ENCODE data around the gene DICER1. TPM values are rescaled to one million over a fixed set of nuclear protein-coding genes. Genes with fewer than 3 reads are reported as not detected.

Gene DICER1
- total and polyA plus RNA-seq, 2 experiments from 2014 or later = 20.0 to 111 TPM

DNA sequence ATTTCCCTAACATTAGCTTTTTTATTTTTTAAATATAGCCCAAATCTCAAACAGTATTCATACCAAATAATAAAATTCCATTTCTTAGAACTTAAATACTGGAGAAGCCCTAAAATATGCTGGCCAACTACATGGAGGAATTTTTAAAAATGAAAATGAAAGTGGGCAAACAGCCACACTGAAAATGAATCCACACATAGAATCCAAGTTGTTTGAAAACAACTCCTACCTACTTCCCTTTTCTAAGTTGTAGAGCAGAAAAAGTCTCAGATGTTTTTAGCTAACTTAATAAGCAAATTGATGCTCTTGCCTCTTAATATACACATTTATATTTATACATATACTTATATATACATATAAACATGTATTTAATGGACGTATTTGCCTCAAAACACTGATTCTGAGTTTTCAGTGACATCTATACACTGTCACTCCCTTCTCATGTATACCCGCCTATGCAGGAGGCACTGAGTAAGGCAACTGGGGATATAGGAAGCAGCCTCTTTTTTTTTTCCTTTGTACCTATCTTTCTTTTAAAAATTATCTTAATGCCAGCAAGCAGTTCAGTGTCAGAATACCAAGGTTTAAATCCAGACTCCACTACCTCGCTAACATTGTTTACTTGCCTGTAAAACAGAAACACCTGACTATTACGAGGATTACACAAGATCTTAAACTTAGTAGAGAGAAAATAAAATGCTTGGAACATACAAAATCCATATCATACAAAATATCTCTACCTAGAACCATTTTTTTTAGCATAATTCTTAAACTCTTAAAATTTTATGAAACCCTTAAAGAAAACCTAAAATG, 13.3 kb downstream of the DICER1 start:
- H3K36me3 ChIP-seq (replicated peaks; ENCODE audit: insufficient read depth, low read depth) = no peaks in the 10 kb centered on the region
- peaks cover 5% of the 10 kb centered on the region for H3K9me3 ChIP-seq (ENCODE audit: low read depth)
- DNase-seq (ENCODE audit: low spot score) = no peak
- H3K27me3 ChIP-seq = no peaks in the 10 kb centered on the region
- H3K4me3 ChIP-seq = no peak overlapping the region
- H3K27ac ChIP-seq = no peak overlapping the region
- TF ChIP-seq, protein P1, sequence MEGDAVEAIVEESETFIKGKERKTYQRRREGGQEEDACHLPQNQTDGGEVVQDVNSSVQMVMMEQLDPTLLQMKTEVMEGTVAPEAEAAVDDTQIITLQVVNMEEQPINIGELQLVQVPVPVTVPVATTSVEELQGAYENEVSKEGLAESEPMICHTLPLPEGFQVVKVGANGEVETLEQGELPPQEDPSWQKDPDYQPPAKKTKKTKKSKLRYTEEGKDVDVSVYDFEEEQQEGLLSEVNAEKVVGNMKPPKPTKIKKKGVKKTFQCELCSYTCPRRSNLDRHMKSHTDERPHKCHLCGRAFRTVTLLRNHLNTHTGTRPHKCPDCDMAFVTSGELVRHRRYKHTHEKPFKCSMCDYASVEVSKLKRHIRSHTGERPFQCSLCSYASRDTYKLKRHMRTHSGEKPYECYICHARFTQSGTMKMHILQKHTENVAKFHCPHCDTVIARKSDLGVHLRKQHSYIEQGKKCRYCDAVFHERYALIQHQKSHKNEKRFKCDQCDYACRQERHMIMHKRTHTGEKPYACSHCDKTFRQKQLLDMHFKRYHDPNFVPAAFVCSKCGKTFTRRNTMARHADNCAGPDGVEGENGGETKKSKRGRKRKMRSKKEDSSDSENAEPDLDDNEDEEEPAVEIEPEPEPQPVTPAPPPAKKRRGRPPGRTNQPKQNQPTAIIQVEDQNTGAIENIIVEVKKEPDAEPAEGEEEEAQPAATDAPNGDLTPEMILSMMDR (IDR thresholded peaks at IDR 0.05; ENCODE audit: poor library complexity) = no peak
- TF ChIP-seq EZH2phosphoT487 (IDR thresholded peaks at IDR 0.05; ENCODE audit: low read depth, severe bottlenecking, unreplicated experiment) = no peak
- no peak for TF ChIP-seq EZH2 (IDR thresholded peaks at IDR 0.05; ENCODE audit: borderline replicate concordance)
- H2AFZ ChIP-seq = no peak overlapping the region
- H4K20me1 ChIP-seq (ENCODE audit: insufficient read depth, poor library complexity, severe bottlenecking) = peaks cover 52% of the 10 kb centered on the region
- 97% methylated on average over 4 of the region's 4 CpGs for WGBS (ENCODE audit: low lambda C conversion rate, missing lambda C conversion rate)
- peaks cover 100% of the 10 kb centered on the region for H3K79me2 ChIP-seq
- H3K4me2 ChIP-seq = no peak overlapping the region
- peaks cover 23% of the 10 kb centered on the region for H3K4me1 ChIP-seq (ENCODE audit: insufficient read depth)
- no peaks in the 10 kb centered on the region for H3K9me2 ChIP-seq (replicated peaks; ENCODE audit: insufficient read depth)

DNA sequence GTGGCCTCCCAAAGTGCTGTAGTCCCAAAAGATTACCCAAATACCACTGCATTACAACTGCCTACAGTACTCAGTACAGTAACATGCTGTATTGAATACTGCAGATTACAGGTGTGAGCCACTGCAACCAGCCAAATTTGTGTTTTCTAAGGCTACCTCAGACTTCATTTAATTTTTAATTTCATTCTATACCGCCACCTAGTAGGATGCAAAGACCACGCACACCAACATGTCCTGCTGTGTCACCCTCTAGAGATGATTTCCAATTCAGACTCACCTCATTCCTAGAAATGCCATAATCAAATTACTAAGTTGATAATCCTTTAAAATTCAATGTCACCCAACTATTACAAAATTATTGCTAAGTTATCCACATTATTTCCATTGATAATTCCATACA, 15.1 kb downstream of the DICER1 start:
- DNase-seq (ENCODE audit: low spot score) = no peak
- Histone ChIP-seq H3K9me2 (replicated peaks; ENCODE audit: insufficient read depth) (no peaks in the 10 kb centered on the region), H3K9me3 (ENCODE audit: low read depth) (peaks cover 5% of the 10 kb centered on the region), H3K4me1 (ENCODE audit: insufficient read depth) (peaks cover 33% of the 10 kb centered on the region), H3K27me3 (no peaks in the 10 kb centered on the region), H3K27ac (no peak overlapping the region), H3K4me2 (no peak overlapping the region), H2AFZ (no peak overlapping the region), H3K36me3 (replicated peaks; ENCODE audit: insufficient read depth, low read depth) (no peaks in the 10 kb centered on the region), H3K4me3 (no peak overlapping the region), H3K79me2 (peaks cover 97% of the 10 kb centered on the region), H4K20me1 (ENCODE audit: insufficient read depth, poor library complexity, severe bottlenecking) (peaks cover 44% of the 10 kb centered on the region)
- WGBS (ENCODE audit: low lambda C conversion rate, missing lambda C conversion rate) = 100% methylated on average over 2 of the region's 2 CpGs
- TF ChIP-seq, protein P1 (IDR thresholded peaks at IDR 0.05; ENCODE audit: poor library complexity) = no peak
- TF ChIP-seq EZH2phosphoT487 (IDR thresholded peaks at IDR 0.05; ENCODE audit: low read depth, severe bottlenecking, unreplicated experiment) (no peak), EZH2 (IDR thresholded peaks at IDR 0.05; ENCODE audit: borderline replicate concordance) (no peak)

DNA sequence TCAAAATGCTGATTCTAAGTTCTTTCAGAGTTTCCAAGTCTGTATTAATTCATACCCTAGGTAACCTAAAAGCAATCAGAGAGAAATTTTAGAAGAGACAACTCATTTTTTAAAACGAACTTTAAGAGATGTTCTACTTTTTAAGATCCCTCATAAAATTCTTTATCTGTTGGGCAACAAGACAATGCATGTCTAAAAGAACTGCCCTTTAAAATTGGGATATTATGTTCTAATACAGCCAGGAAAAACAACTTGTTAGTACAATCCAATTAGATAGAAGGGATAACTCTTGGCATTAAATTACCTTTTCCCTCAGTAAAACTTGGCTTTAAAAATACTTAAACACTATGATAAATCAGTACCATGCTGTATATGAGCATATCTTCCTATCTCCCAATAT, 15.6 kb downstream of the DICER1 start:
- Histone ChIP-seq H3K4me2 (peak overlapping the region; percentile 9), H4K20me1 (ENCODE audit: insufficient read depth, poor library complexity, severe bottlenecking) (peaks cover 43% of the 10 kb centered on the region), H3K79me2 (peaks cover 97% of the 10 kb centered on the region), H2AFZ (no peak overlapping the region), H3K27ac (no peak overlapping the region), H3K4me1 (ENCODE audit: insufficient read depth) (peaks cover 33% of the 10 kb centered on the region), H3K36me3 (replicated peaks; ENCODE audit: insufficient read depth, low read depth) (no peaks in the 10 kb centered on the region), H3K4me3 (no peak overlapping the region), H3K27me3 (no peaks in the 10 kb centered on the region), H3K9me3 (ENCODE audit: low read depth) (peaks cover 5% of the 10 kb centered on the region), H3K9me2 (replicated peaks; ENCODE audit: insufficient read depth) (no peaks in the 10 kb centered on the region)
- WGBS (ENCODE audit: low lambda C conversion rate, missing lambda C conversion rate) = 25% methylated on average over 1 of the region's 1 CpG
- DNase-seq (ENCODE audit: low spot score) = no peak
- TF ChIP-seq EZH2phosphoT487 (IDR thresholded peaks at IDR 0.05; ENCODE audit: low read depth, severe bottlenecking, unreplicated experiment) (no peak), EZH2 (IDR thresholded peaks at IDR 0.05; ENCODE audit: borderline replicate concordance) (no peak)
- TF ChIP-seq, protein P1 (IDR thresholded peaks at IDR 0.05; ENCODE audit: poor library complexity) = no peak

Measured in hepatocyte (in vitro differentiated cells).